ENCODE data around the gene PPP2R3B.
A peak's percentile ranks its signal among the peaks of the same experiment; 100 is the strongest.

Gene PPP2R3B

DNA sequence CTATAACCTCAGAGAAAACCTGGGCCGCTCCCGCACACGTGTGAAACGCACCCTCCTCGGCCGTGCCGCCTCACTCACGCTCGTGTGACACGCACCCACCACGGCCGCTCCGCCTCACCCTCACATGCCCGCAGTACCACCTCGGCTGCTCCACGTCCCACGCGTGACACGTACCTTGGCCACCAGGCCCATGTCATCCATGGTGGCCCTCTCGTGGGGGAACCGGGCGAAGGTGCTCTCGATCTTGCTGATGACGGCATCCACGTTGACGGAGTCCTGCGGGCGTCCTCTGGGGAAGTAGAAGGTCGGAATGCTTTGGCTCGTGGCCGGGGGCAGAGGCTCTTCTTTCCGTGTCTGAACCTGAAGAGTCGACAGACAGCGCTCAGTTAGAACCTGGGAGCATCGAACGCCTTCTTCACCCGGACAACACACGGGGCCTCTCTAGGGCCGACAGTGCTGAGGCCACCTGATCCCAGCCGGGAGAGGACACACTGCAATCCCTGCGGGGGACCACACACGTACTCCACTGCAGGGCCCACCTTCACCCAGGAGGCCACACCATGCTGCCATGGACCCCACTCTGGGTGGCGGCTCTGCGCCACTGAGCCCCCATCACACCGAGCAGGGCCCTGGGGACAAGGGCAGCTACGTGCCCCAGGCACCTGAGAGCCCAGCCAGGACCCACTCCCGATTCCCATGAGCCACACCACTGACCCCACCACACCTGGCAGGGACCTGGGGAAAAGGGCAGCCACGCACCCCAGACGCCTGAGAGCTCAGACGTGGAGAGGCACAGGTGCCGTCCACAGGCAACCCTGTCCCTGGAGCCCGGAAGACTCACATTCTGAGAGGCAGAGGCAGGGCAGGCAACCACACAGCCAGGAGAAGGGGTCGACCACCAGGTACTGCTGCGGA lies 25.2 kb downstream of the PPP2R3B start:
- no peak for DNase-seq (ENCODE audit: low read depth)
- no peak overlapping the region for H3K4me3 ChIP-seq (ENCODE audit: low read depth, low read length)
- TF ChIP-seq, protein P1, sequence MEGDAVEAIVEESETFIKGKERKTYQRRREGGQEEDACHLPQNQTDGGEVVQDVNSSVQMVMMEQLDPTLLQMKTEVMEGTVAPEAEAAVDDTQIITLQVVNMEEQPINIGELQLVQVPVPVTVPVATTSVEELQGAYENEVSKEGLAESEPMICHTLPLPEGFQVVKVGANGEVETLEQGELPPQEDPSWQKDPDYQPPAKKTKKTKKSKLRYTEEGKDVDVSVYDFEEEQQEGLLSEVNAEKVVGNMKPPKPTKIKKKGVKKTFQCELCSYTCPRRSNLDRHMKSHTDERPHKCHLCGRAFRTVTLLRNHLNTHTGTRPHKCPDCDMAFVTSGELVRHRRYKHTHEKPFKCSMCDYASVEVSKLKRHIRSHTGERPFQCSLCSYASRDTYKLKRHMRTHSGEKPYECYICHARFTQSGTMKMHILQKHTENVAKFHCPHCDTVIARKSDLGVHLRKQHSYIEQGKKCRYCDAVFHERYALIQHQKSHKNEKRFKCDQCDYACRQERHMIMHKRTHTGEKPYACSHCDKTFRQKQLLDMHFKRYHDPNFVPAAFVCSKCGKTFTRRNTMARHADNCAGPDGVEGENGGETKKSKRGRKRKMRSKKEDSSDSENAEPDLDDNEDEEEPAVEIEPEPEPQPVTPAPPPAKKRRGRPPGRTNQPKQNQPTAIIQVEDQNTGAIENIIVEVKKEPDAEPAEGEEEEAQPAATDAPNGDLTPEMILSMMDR (conservative IDR thresholded peaks at IDR 0.05; ENCODE audit: low read depth, low read length), result no peak

DNA sequence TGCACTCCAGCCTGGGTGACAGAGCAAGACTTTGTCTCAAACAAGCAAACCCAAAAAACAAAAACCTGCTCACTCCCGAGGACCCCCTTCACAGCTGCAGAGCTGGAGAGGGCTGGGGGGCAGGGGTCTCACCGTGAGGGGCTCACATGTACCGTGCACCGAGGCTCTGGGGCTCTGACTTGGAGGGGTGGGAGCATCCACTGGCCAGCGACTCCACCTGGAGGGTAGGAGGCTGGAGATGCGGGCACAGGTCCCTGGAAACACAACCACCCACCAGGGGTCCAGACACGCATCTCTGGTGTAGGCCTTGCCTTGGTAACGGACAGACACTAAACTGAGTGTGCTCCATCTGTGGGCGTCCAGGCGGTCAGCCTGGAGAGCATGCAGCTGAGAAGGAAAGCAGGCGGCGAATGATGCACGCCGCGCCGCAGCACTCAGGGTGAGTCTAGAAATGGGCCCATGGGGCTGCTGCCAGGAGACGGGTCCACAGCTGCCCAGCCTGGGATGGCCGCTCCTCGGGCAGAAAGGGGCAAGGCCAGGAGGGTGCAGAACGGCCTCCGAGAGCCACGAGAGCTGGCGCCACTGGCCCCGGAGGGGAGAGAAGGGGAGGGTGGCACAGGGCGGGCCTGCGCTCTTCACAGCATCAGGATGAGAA lies 26.1 kb downstream of the PPP2R3B start:
- no peak overlapping the region for H3K4me3 ChIP-seq (ENCODE audit: low read depth, low read length)
- no peak for DNase-seq (ENCODE audit: low read depth)
- TF ChIP-seq, protein P1 (conservative IDR thresholded peaks at IDR 0.05; ENCODE audit: low read depth, low read length), result no peak

GRCh38 chrX:358651-359143 lies 28.0 kb downstream of the PPP2R3B start:
- H3K4me3 ChIP-seq (ENCODE audit: low read depth, low read length), result no peak overlapping the region
- TF ChIP-seq, protein P1 (conservative IDR thresholded peaks at IDR 0.05; ENCODE audit: low read depth, low read length), result no peak
- DNase-seq (ENCODE audit: low read depth), result no peak

DNA sequence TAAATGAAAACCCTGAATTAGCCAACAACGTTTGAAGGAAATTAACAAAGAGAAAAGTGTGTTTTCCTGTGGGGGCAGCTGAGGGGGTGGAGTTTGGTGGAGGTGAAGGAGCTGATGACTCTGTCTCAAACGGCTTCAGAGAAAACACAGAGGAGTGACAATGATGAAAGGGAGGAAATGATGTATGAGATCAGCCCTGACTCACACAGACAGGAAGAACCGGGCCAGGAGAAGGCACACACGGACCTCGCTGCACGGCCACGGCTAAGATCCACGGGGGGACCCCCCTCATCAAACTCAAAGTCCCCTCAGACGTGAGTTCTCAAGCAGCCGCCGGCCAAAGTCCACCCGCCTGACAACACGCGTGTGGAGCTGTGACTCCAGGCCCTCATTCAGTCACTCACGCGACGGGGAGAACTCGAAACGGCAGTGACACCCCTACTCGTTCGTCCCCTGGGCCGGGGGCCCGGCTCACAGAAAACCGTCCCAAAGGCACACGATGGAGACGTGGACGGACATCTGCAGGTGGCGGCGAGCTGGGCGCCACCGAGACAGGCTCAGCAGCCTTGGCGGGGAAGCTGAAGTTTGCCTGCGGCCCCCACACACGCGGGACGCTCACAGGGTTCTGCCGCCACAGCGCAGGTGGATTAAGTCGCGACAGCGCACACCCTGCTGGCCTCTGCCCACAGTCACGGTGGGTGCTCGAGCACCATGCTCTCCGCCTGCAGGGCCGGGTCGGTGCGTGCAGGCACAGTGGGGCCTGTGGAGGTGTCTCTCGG lies 28.8 kb downstream of the PPP2R3B start:
- TF ChIP-seq, protein P1 (conservative IDR thresholded peaks at IDR 0.05; ENCODE audit: low read depth, low read length), result no peak
- DNase-seq (ENCODE audit: low read depth), result peak; percentile 63
- no peak overlapping the region for H3K4me3 ChIP-seq (ENCODE audit: low read depth, low read length)

DNA sequence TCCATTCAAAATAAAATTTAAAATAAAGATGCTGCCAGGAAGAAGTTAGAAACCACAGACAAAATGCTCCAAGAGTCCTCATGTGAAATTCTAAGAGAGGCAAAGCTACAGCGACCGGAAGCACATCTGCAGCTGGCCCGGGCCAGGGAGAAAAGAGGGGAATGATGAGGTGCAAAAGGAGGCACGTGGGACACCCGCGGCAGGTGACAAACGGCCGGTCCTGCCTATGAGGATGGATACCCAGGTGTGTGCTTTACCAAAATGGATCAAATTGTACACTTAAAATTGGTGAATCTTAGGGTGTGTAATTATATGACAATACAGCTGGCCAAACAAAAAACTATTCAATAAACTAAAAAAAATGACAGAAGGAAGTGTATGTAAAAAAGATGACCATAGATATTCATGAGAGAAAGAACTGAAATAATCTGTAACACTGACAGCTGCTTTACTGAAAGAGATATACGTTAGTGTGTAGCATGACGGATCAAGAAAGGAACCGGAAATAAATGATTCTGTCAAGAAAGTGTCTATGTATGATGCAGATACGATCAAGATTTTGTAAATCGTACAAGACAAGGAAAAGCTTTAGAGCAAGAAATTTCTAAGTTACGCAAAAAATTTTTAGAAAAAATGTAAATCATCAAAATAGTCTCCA lies 29.5 kb downstream of the PPP2R3B start:
- DNase-seq (ENCODE audit: low read depth), result no peak

More for the DNA sequence above, 29.5 kb downstream of the PPP2R3B start:
- H3K4me3 ChIP-seq (ENCODE audit: low read depth, low read length), result no peak overlapping the region
- TF ChIP-seq, protein P1 (conservative IDR thresholded peaks at IDR 0.05; ENCODE audit: low read depth, low read length), result no peak

All from choroid plexus epithelial cell (primary cell).